IPS-20b (cell line): ENCODE data around the gene SLC9A9.

Experiments used
- H3K27ac ChIP-seq: one replicate; pipeline ENCODE4 v1.5.1; 2013; ENCODE audit warnings: low read length
- H3K27me3 ChIP-seq: 2 replicates; pipeline ENCODE4 v1.6.1; 2013; ENCODE audit warnings: mild to moderate bottlenecking, low read length, inconsistent platforms; ENCODE audit not compliant: insufficient read depth
- H3K36me3 ChIP-seq: 2 replicates; pipeline ENCODE4 v1.6.1; 2013; ENCODE audit warnings: low read depth, mild to moderate bottlenecking, inconsistent platforms, low read length, moderate library complexity; ENCODE audit not compliant: insufficient read depth
- H3K4me1 ChIP-seq: 2 replicates; pipeline ENCODE4 v1.6.1; 2013; ENCODE audit warnings: mild to moderate bottlenecking, control low read depth, inconsistent platforms, low read length, moderate library complexity; ENCODE audit not compliant: insufficient read depth
- H3K4me3 ChIP-seq: 2 replicates; pipeline ENCODE4 v1.5.1; 2013; ENCODE audit warnings: mild to moderate bottlenecking, low read length, inconsistent platforms
- H3K9ac ChIP-seq: 2 replicates; pipeline ENCODE4 v1.6.1; 2013; ENCODE audit warnings: low read depth, mild to moderate bottlenecking, inconsistent platforms, low read length, moderate library complexity
- H3K9me3 ChIP-seq: 2 replicates; pipeline ENCODE4 v1.6.1; 2013; ENCODE audit warnings: mild to moderate bottlenecking, low read depth, low read length, inconsistent platforms; ENCODE audit not compliant: insufficient read depth

Gene SLC9A9

DNA sequence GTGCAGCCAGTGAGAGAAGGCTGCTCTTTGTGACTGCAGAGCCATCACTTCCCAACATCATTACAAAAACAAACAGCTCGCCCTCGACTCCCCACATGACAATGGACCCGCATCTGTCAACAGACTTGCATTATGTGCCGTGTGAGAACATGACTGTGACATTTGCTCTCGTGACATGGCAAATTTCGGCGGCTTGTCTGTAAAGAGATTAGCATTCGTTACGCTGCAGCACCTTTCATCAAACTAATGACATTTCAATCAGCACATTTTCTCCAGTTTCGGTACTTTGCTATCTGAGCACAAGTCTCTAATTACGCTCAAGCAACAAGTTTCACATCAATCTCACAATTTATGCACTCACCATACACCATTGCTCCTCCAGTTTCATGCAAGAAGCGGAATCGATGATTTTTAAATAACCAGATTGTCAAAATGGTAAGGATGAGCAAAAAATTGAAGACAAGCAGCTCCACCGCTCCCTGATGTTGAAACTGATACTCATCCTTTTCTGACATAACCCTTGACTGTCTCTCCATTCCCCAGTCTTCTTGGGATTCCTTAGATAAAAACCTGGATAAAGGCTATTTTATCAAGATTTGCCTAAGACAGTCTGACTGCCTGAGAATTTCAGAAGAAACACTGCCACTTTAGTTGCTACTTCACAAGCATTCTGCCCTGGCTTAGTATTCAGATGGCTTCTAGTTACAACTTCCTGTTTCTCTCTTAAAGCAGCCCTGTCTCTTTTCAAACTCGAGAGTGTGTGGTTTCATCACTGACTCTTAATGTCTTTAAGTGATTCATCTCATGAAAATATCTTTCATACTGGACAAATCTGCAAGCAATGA, at the start of gene SLC9A9:
Gene SLC9A9 (minus strand): TSS at position 682 of the 845 bp plus-strand sequence. CDS start 146 bp downstream, at position 536.
- Histone ChIP-seq H3K9me3 (no peaks in the 10 kb centered on the region), H3K27me3 (no peaks in the 10 kb centered on the region), H3K9ac (0 out of 2 replicates have a peak within 1 kb of the TSS, but pooled peaks have one; percentile 3), H3K4me3 (peak within 1 kb of the TSS; percentile 59), H3K27ac (no peak within 1 kb of the TSS), H3K36me3 (no peaks in the 10 kb centered on the region), H3K4me1 (peaks cover 11% of the 10 kb centered on the region)

DNA sequence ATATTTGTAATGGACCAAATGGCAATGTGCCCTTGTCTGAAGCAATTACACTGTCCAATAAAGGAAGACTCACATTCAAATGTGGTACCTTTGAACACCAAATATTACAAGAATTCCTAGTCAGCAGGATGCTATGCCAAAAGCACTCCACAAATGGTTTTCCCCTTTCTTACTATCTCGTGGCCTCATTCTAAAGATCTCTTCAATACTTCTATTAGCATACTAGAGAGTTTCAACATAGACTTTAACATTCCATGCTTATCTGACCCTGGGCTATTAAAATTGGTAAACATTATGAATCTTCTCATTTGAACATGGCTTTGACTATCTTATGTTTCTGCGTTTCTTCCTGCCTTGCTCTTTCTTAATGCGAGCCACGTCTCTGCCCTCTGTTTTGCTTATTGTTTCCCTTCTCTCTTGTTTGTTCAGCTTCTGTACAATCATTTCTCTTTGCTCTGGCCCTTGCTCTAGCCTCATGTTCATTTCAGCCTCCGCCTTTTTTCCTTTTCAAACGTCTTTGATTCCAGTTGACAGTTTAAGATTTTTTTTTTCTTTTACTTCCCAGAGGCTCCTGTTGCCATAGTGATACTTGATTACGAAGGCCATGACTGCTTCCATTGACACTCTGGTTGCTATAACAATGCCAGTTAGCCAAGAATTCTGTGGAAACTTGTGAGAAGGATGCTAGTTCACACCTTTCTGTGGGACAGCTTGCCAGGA, 49.5 kb upstream of the SLC9A9 start:
- 0 out of 2 replicates have a peak, but pooled peaks cover 2% of the 10 kb centered on the region for H3K4me1 ChIP-seq
- no peak overlapping the region for H3K4me3 ChIP-seq
- H3K9ac ChIP-seq, result no peak overlapping the region
- no peak overlapping the region for H3K27ac ChIP-seq
- H3K36me3 ChIP-seq, result no peaks in the 10 kb centered on the region
- H3K9me3 ChIP-seq, result no peaks in the 10 kb centered on the region
- H3K27me3 ChIP-seq, result no peaks in the 10 kb centered on the region

DNA sequence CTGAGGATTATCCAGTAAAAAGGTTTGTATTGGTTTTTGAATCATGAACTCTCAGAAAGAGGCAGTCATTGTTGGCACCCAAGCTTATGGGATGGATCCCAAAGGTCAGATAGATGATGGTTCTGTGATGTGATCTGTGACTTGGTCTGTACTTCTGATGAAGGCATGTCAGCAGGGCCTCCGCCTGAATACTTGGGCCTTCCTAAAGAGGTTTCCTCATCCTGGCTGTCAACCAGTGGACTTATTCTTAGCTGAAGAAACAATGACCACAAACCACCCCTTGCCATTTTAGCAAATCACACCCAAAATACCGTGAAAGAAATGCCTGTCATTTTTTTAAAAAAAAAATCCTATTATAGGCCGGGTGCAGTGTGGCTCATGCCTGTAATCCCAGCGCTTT, 48.2 kb upstream of the SLC9A9 start:
- 0 out of 2 replicates have a peak, but pooled peaks cover 2% of the 10 kb centered on the region for H3K4me1 ChIP-seq
- no peak overlapping the region for H3K9ac ChIP-seq
- H3K27me3 ChIP-seq, result no peaks in the 10 kb centered on the region
- no peak overlapping the region for H3K4me3 ChIP-seq
- no peak overlapping the region for H3K27ac ChIP-seq
- H3K36me3 ChIP-seq, result no peaks in the 10 kb centered on the region
- no peaks in the 10 kb centered on the region for H3K9me3 ChIP-seq

DNA sequence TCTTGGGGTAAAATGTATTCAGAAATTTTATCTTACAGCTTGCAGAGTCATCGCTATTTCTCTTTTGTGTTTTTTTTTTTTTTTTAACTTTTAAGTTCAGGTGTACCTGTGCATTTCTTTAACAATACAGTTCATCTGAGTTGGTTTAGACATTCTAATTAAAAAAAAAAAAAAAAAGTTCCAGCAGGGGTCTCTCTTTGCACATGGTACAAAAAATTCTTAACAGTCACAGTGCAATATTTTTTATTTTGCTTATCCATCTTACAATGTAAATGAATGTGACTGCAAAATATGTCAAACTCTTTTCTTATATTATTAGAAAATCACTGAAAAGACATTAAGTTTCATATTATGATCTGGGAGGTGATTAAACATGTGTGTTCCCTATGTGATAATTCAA, 47.5 kb upstream of the SLC9A9 start:
- Histone ChIP-seq H3K9me3 (no peaks in the 10 kb centered on the region), H3K36me3 (no peaks in the 10 kb centered on the region), H3K9ac (no peak overlapping the region), H3K27ac (no peak overlapping the region), H3K4me1 (0 out of 2 replicates have a peak, but pooled peaks cover 2% of the 10 kb centered on the region), H3K27me3 (no peaks in the 10 kb centered on the region), H3K4me3 (no peak overlapping the region)

DNA sequence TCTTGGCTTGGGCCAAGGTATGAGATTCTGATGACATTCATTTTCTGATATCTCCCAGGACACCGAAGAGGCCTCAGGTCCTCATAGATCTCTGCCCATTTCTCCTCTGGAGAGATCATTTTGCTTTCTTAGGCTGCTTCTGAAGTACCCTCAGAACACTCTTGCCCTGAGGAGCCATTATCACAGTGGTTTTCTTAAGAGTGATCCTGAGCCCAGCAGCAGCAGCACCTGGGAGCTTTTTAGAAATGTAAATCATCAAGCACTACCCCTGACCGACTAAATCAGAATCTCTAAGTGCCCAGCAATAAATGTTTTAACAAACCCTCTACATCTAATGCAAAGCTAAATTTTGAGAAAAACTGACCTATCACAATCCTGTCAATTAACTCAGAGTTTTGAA, 40.6 kb upstream of the SLC9A9 start:
- no peak overlapping the region; the same call in 1 of the 2 replicates for H3K4me3 ChIP-seq
- H3K9me3 ChIP-seq, result no peaks in the 10 kb centered on the region
- H3K36me3 ChIP-seq, result no peaks in the 10 kb centered on the region
- peaks cover 18% of the 10 kb centered on the region for H3K4me1 ChIP-seq
- H3K27me3 ChIP-seq, result peaks cover 5% of the 10 kb centered on the region; the same call in 1 of the 2 replicates
- no peak overlapping the region for H3K27ac ChIP-seq
- peak overlapping the region; percentile 5; the same call in 1 of the 2 replicates for H3K9ac ChIP-seq

DNA sequence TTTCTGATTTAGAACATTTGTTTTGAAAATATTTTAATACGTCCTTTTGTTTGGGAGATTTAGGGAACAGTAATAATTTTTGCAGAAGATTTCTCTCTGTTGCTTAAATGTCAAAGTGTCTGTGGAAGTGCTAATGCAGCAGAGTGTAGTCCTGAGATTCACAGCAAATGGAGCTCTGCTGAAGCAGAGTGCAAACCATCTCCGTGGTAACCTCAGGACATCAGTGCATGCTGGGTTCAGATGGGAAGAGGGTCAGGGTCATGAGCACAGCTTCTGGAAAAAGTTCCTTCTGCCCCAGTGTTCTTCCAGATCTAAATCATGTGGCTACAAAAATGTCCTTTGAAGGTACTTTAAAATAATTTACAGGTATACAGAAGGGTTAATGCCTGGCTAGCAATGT, 39.9 kb upstream of the SLC9A9 start:
- H3K36me3 ChIP-seq, result no peaks in the 10 kb centered on the region
- no peak overlapping the region for H3K4me3 ChIP-seq
- peaks cover 5% of the 10 kb centered on the region; the same call in 1 of the 2 replicates for H3K27me3 ChIP-seq
- H3K4me1 ChIP-seq, result peaks cover 18% of the 10 kb centered on the region
- peak overlapping the region; percentile 5; the same call in 1 of the 2 replicates for H3K9ac ChIP-seq
- no peaks in the 10 kb centered on the region for H3K9me3 ChIP-seq
- no peak overlapping the region for H3K27ac ChIP-seq

DNA sequence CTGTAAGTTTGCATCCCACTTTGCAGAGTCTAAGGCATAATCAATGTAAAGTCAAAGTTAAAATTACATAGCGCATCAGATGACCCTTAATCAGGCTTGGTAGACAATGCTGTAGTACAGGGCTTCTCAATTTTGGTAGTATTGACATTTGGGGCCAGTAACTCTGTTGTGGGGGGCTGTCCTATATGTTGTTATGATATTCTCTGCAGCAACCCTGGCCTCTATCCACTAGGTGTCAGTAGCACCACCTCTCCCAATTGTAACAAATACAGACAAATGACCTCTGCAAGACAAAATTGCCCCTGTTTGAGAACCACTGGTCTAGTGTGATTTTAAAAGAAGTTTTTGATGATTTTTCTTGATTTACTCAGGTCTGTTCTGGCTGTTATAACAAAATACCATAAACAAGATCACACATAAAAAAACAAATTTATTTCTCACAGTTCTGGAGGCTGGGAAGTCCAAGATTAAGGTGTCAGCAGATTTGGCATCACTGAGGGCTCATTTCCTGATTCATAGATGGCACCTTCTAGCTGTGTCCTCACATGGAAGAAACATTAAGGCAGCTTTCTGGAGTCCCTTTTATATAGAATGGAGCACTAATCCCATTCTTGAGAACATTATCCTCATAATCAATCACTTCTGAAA, 37.6 kb upstream of the SLC9A9 start:
- peaks cover 5% of the 10 kb centered on the region; the same call in 1 of the 2 replicates for H3K27me3 ChIP-seq
- no peaks in the 10 kb centered on the region for H3K36me3 ChIP-seq
- no peak overlapping the region for H3K27ac ChIP-seq
- no peak overlapping the region for H3K4me3 ChIP-seq
- H3K4me1 ChIP-seq, result peaks cover 18% of the 10 kb centered on the region
- H3K9ac ChIP-seq, result no peak overlapping the region
- no peaks in the 10 kb centered on the region for H3K9me3 ChIP-seq

DNA sequence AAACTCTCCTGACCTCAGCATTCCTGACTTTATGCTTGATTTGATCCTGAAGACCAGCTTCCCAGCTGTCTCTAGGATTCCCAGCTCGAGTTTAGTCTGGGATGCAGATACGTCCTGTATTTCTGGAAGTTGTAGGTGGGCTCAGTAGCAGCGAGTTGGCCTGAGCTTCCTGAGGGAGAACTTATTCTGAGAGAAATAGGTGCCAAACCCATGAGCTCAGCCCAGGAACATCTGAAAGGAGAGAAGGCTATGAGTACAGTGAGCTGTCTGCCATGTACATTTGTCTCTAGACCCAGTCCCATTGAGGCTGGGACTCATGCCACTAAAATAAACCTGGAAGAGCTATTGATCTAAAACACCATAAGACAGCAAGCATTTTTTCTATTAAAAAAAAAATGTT, 36.6 kb upstream of the SLC9A9 start:
- Histone ChIP-seq H3K9me3 (no peaks in the 10 kb centered on the region), H3K4me1 (peaks cover 18% of the 10 kb centered on the region), H3K9ac (no peak overlapping the region), H3K27ac (no peak overlapping the region), H3K36me3 (no peaks in the 10 kb centered on the region), H3K4me3 (no peak overlapping the region), H3K27me3 (peaks cover 3% of the 10 kb centered on the region; the same call in 1 of the 2 replicates)

DNA sequence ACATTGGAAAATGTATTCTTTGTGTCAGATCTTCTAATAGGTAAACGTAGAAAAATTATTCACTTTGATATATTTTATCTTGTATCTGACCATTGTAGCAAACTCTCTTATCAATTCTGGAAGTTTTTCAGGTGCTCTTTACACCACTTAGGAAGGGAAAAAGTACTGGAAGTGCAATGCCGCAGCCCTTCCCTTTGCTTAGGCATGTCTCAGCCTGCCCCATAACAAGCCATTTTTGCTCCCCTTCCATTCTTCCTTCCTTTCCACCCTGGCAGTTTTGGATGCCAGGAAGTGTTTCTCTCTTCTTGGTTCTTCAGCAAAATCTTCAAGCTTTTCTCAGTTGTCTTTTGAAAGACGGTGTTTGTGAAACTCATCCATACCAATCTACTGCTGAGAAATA, 34.9 kb upstream of the SLC9A9 start:
- no peaks in the 10 kb centered on the region for H3K27me3 ChIP-seq
- H3K4me1 ChIP-seq, result peaks cover 5% of the 10 kb centered on the region; the same call in 1 of the 2 replicates
- no peak overlapping the region for H3K27ac ChIP-seq
- no peak overlapping the region for H3K9ac ChIP-seq
- H3K4me3 ChIP-seq, result no peak overlapping the region
- no peaks in the 10 kb centered on the region for H3K9me3 ChIP-seq
- no peaks in the 10 kb centered on the region for H3K36me3 ChIP-seq

DNA sequence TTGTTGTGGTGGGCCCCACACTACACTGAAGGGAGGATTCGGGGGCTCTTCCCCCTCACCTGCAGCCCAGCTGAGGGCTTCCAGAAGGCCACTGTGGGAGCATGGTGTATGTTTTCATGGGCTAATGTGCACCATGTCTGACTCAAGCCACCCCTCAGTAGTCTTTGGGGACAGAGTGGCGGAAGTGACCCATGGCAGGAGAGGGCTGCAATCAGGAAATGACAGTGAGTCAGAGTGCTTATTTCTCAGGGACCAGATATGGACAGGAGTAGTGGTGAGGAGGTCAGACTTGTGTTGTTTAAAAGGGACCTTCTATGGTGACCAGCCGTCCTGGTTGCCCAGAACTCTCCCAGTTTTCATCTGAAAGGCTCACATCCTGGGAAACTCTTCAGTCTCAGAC, 32.8 kb upstream of the SLC9A9 start:
- H3K4me1 ChIP-seq, result no peaks in the 10 kb centered on the region
- H3K27ac ChIP-seq, result no peak overlapping the region
- no peaks in the 10 kb centered on the region for H3K36me3 ChIP-seq
- H3K9me3 ChIP-seq, result no peaks in the 10 kb centered on the region
- H3K27me3 ChIP-seq, result no peaks in the 10 kb centered on the region
- H3K4me3 ChIP-seq, result no peak overlapping the region
- no peak overlapping the region for H3K9ac ChIP-seq

DNA sequence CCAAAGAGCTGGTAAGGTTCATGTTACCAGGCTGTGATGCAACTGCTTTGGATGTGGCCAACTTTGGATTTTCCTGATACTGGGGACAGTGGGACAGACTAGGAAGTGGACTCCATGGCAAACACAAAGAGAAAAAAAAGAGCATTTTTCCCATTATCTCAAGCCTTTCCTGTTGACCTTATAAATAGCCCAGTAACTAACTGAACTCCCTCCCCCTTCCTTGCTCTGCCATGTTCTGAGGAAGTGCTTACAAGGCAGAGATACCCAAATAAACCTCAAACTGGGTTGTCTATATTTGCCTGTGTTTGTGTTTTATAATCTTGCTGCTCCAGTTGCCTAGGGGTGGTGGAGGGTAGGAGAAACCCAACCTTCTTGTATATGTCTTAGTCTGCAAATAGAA, 27.3 kb upstream of the SLC9A9 start:
- H3K27ac ChIP-seq, result no peak overlapping the region
- no peaks in the 10 kb centered on the region for H3K9me3 ChIP-seq
- H3K27me3 ChIP-seq, result no peaks in the 10 kb centered on the region
- H3K4me3 ChIP-seq, result no peak overlapping the region
- no peaks in the 10 kb centered on the region for H3K36me3 ChIP-seq
- H3K4me1 ChIP-seq, result no peaks in the 10 kb centered on the region
- no peak overlapping the region for H3K9ac ChIP-seq
